GM12873 (cell line): Measurements from ENCODE around the gene VWA7.

Source experiments
- CTCF ChIP-seq: IDR thresholded peaks from 2 replicates; pipeline ENCODE4 v1.5.1; 2012; ENCODE audit warnings: low read depth, mild to moderate bottlenecking, moderate library complexity, low read length, control low read depth; ENCODE audit not compliant: insufficient read depth; ENCODE audit errors: missing control alignments

Gene VWA7

GRCh38 chr6:31734821-31735406 lies 42.2 kb downstream of the VWA7 start:
- TF ChIP-seq CTCF: no peak

- no peak for TF ChIP-seq CTCF
Observed at GRCh38 chr6:31734247-31734820, 42.8 kb downstream of the VWA7 start.

- no peak for TF ChIP-seq CTCF
Observed at GRCh38 chr6:31733734-31734133, 43.4 kb downstream of the VWA7 start.

GRCh38 chr6:31732029-31732428 lies 45.1 kb downstream of the VWA7 start:
- no peak for TF ChIP-seq CTCF

- no peak for TF ChIP-seq CTCF
Observed at GRCh38 chr6:31730631-31731086, 46.5 kb downstream of the VWA7 start.

- no peak for TF ChIP-seq CTCF
Observed at GRCh38 chr6:31729979-31730630, 47.0 kb downstream of the VWA7 start.

- TF ChIP-seq CTCF: no peak
Observed at GRCh38 chr6:31729515-31729978, 47.6 kb downstream of the VWA7 start.
